GM20431 (cell line): ENCODE measurements around the gene KIF23.
"Not testable (repeated sequence)": the region's sequence is repeated elsewhere in the genome, so short reads cannot be mapped to it uniquely, and the experiment has no call there.

Experiments
- in situ Hi-C: fragments of 300-500 bp; cut with MseI, MboI; formaldehyde crosslinking; loops from one replicate; pipeline ENCODE4 v1.15.0; 2020; ENCODE audit warnings: low sequenced_read_pairs; ENCODE audit not compliant: unreplicated experiment

The KIF23 gene

GRCh38 chr15:69424748-69425413, 10.7 kb downstream of the KIF23 start:
- in situ Hi-C loops: no loop called here

- in situ Hi-C loops: no loop called here
Observed at GRCh38 chr15:69433831-69434230, 19.7 kb downstream of the KIF23 start.

- in situ Hi-C loops: no loop called here
Observed at GRCh38 chr15:69434238-69434637, 20.1 kb downstream of the KIF23 start.

GRCh38 chr15:69434679-69435078, 20.5 kb downstream of the KIF23 start:
- in situ Hi-C loops: no loop called here

GRCh38 chr15:69435985-69436384, 21.8 kb downstream of the KIF23 start:
- in situ Hi-C loops: no loop called here

GRCh38 chr15:69436951-69437350, 22.8 kb downstream of the KIF23 start:
- in situ Hi-C loops: no loop called here

GRCh38 chr15:69439623-69440022, 25.5 kb downstream of the KIF23 start:
- in situ Hi-C loops: no loop called here

GRCh38 chr15:69443032-69443611, 29.0 kb downstream of the KIF23 start:
- in situ Hi-C loops: no loop called here

- in situ Hi-C loops: no loop called here
Observed at GRCh38 chr15:69444686-69445085, 30.5 kb downstream of the KIF23 start.

GRCh38 chr15:69446953-69447352, 32.8 kb downstream of the KIF23 start:
- in situ Hi-C loops: no loop called here

- in situ Hi-C loops: not testable (repeated sequence)
Observed at GRCh38 chr15:69450221-69450620, 36.1 kb downstream of the KIF23 start.

- in situ Hi-C loops: no loop called here
Observed at GRCh38 chr15:69450968-69451695, 37.0 kb downstream of the KIF23 start.

GRCh38 chr15:69451951-69452691, 38.0 kb downstream of the KIF23 start:
- in situ Hi-C loops: no loop called here

- in situ Hi-C loops: no loop called here
Observed at GRCh38 chr15:69452692-69453521, 38.8 kb downstream of the KIF23 start, which contains the start of gene RPLP1. RPLP1 (plus strand) TSS chr15:69452818; CDS start chr15:69452949, 131 bp downstream.

GRCh38 chr15:69454953-69455352, 40.8 kb downstream of the KIF23 start:
- in situ Hi-C loops: no loop called here

- in situ Hi-C loops: no loop called here
Observed at GRCh38 chr15:69456208-69457166, 42.3 kb downstream of the KIF23 start.

GRCh38 chr15:69457304-69458280, 43.4 kb downstream of the KIF23 start:
- in situ Hi-C loops: no loop called here

GRCh38 chr15:69459066-69459465, 44.9 kb downstream of the KIF23 start:
- in situ Hi-C loops: no loop called here
